NT2/D1 (cell line): Measurements from ENCODE around the gene GRIK1.

ENCODE experiments used
- DNase-seq: peaks from one replicate; pipeline ENCODE4 v3.0.0-alpha.2; 2011; ENCODE audit warnings: low read depth, low spot score
- H3K27me3 ChIP-seq: 2 replicates; pipeline ENCODE4 v1.6.0; 2011; ENCODE audit warnings: mild to moderate bottlenecking; ENCODE audit not compliant: insufficient read length, insufficient read depth
- H3K36me3 ChIP-seq: 2 replicates; pipeline ENCODE4 v1.6.1; 2011; ENCODE audit warnings: mild to moderate bottlenecking, low read length, mixed read lengths; ENCODE audit not compliant: insufficient read depth, insufficient read length
- H3K4me1 ChIP-seq: 2 replicates; pipeline ENCODE4 v1.5.1; 2011; ENCODE audit not compliant: insufficient read depth, insufficient read length
- H3K4me3 ChIP-seq: 2 replicates; pipeline ENCODE4 v1.5.1; 2011; ENCODE audit warnings: low read depth; ENCODE audit not compliant: insufficient read length
- H3K9ac ChIP-seq: 2 replicates; pipeline ENCODE4 v1.6.0; 2011; ENCODE audit warnings: low read depth; ENCODE audit not compliant: insufficient read length
- H3K9me3 ChIP-seq: 2 replicates; pipeline ENCODE4 v1.5.1; 2011; ENCODE audit warnings: mild to moderate bottlenecking, low read length; ENCODE audit not compliant: insufficient read depth
- SUZ12 ChIP-seq: IDR thresholded peaks from 2 replicates; pipeline ENCODE4 v1.6.1; 2011; ENCODE audit not compliant: insufficient read length, insufficient read depth; ENCODE audit errors: extremely low read depth
- YY1 ChIP-seq: IDR thresholded peaks from 2 replicates; pipeline ENCODE4 v1.6.1; 2011; ENCODE audit not compliant: insufficient read length, insufficient read depth
- ZNF274 ChIP-seq: IDR thresholded peaks from 2 replicates; pipeline ENCODE4 v1.6.1; 2011; ENCODE audit warnings: mild to moderate bottlenecking, low read depth, low read length

GRIK1 gene

GRCh38 chr21:29504751-29505321 is 435.0 kb downstream of the GRIK1 start:
- Histone ChIP-seq H3K9ac (no peak overlapping the region), H3K4me1 (no peaks in the 10 kb centered on the region), H3K9me3 (0 out of 2 replicates have a peak, but pooled peaks cover under 1% of the 10 kb centered on the region), H3K36me3 (no peaks in the 10 kb centered on the region), H3K4me3 (no peak overlapping the region), H3K27me3 (no peaks in the 10 kb centered on the region)
- no peak for DNase-seq
- TF ChIP-seq YY1 (no peak), SUZ12 (no peak), ZNF274 (no peak)

DNA sequence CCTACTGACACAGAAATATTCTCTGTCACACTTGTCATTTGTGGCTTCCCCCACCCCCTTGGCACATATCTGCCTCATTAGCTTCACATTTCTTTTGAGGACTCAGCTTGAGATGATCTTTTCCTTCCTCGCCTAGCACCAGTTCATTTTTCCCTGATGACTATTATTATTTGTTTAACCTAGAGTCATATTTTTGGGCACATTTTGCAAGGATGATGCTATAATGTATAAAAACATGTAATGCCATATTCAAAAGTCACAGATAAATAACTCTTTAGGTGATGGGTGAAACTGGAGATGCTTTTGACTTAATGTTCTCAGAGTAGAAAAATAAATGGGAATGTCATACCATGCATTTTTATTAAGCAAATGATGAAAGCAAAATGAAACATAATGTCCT is 438.3 kb downstream of the GRIK1 start:
- TF ChIP-seq YY1 (no peak), SUZ12 (no peak), ZNF274 (no peak)
- H3K4me3 ChIP-seq: no peak overlapping the region
- H3K27me3 ChIP-seq: no peaks in the 10 kb centered on the region
- H3K4me1 ChIP-seq: no peaks in the 10 kb centered on the region
- no peak overlapping the region for H3K9ac ChIP-seq
- H3K9me3 ChIP-seq: peaks cover 10% of the 10 kb centered on the region; the same call in 1 of the 2 replicates
- no peak for DNase-seq
- no peaks in the 10 kb centered on the region for H3K36me3 ChIP-seq

DNA sequence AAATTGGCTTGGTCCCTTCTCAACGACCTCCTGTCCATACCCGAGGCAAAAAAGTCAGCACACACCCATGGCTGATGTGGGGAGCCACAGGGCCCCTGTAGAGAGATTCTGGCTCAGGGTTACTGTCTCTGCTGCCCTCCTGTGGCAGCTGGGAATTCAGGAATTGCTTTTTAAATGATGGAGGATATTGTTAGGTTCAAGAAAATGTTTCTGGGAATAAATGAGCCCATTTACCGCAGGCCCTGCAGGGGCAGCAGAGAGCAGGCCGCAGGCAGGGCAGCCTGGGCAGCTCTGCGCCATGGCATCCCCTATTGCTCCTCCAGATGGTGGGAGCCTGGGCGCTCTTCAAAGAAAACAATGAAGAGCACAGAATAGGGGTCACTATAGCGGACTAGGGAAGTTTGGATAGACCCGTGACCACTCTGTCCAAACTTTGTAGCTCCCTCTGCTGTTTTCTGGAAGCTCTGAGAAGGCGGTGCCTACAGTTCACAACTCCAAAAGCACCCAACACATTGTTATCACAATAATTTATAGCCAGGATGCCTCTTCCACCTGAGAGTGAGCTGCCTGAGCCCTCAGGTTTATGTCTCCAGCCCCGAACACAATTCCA is 440.0 kb downstream of the GRIK1 start:
- Histone ChIP-seq H3K9ac (no peak overlapping the region), H3K36me3 (no peaks in the 10 kb centered on the region), H3K27me3 (no peaks in the 10 kb centered on the region), H3K9me3 (peaks cover 10% of the 10 kb centered on the region; the same call in 1 of the 2 replicates), H3K4me1 (no peaks in the 10 kb centered on the region), H3K4me3 (no peak overlapping the region)
- DNase-seq: peak; percentile 42
- TF ChIP-seq YY1: no peak
- no peak for TF ChIP-seq ZNF274
- TF ChIP-seq SUZ12: no peak

DNA sequence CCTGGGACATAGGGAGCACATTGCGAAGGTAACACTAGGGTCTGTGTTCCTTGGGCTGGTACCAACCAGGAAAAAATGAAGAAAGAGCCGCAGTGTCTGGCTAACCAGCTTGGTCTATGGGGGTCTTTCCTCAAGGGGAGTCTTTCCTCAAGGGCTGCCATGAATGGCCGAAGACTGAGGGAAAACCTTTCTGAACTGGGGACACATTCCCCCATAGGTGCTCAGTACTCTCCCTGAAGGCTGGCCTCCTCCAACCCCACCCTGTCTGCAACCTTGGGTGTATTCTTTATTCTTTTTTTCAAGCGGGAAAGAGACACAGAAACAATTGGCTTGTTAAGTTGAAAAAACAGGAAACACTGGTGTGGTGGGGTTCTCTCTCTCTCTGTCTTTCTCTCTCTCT is 440.6 kb downstream of the GRIK1 start:
- Histone ChIP-seq H3K4me1 (no peaks in the 10 kb centered on the region), H3K9ac (no peak overlapping the region), H3K9me3 (peaks cover 10% of the 10 kb centered on the region; the same call in 1 of the 2 replicates), H3K36me3 (no peaks in the 10 kb centered on the region), H3K27me3 (no peaks in the 10 kb centered on the region), H3K4me3 (no peak overlapping the region)
- no peak for TF ChIP-seq SUZ12
- TF ChIP-seq YY1: no peak
- no peak for TF ChIP-seq ZNF274
- no peak for DNase-seq

DNA sequence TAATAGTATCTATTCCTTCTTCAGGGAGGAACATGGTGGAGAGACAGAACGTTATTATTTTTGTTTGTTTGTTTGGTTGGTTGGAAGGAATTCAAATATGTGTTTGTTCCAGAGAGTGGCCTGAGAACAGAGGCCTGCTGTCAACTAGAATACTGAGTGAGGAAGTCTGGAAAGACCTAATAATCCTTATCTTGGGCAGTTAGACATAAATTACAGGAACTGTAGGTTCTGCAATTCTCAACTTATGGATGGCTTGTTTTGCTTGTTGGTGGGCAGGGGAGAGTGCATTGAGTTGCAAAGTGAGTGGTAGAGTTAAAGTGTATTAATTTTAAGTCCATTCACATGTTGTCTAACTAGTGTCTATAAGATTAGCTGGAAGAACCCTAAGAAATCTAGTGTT is 443.5 kb downstream of the GRIK1 start:
- Histone ChIP-seq H3K27me3 (no peaks in the 10 kb centered on the region), H3K36me3 (no peaks in the 10 kb centered on the region), H3K9me3 (peaks cover 10% of the 10 kb centered on the region; the same call in 1 of the 2 replicates), H3K9ac (no peak overlapping the region), H3K4me3 (no peak overlapping the region), H3K4me1 (no peaks in the 10 kb centered on the region)
- TF ChIP-seq YY1 (no peak), SUZ12 (no peak), ZNF274 (no peak)
- no peak for DNase-seq

GRCh38 chr21:29490016-29490415 is 449.8 kb downstream of the GRIK1 start:
- no peaks in the 10 kb centered on the region for H3K36me3 ChIP-seq
- no peaks in the 10 kb centered on the region for H3K4me1 ChIP-seq
- TF ChIP-seq SUZ12 (no peak), ZNF274 (no peak), YY1 (no peak)
- no peak overlapping the region for H3K9ac ChIP-seq
- no peak for DNase-seq
- no peak overlapping the region for H3K4me3 ChIP-seq
- no peaks in the 10 kb centered on the region for H3K9me3 ChIP-seq
- H3K27me3 ChIP-seq: no peaks in the 10 kb centered on the region

DNA sequence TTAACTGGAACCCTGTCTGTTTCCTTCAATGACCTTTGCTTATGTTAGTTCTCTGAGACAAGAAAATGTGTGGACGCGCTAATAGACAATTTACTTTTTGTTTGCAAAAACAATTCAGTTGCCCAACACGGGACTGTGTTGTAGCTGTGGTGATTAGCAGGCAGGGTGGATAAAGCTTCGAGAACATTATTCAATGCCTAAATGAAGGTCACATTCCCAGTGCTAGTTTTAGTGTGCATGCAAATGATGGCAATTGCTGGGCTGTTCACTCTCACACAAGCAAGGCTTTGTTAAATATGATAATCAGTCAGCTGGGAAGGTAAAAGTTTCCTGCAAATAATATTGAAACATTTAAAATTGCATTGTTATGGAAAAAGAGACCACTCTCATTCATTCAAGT is 452.6 kb downstream of the GRIK1 start:
- no peaks in the 10 kb centered on the region for H3K4me1 ChIP-seq
- H3K36me3 ChIP-seq: no peaks in the 10 kb centered on the region
- TF ChIP-seq SUZ12 (no peak), ZNF274 (no peak), YY1 (no peak)

More for the DNA sequence above, 452.6 kb downstream of the GRIK1 start:
- Histone ChIP-seq H3K9me3 (peaks cover 9% of the 10 kb centered on the region; the same call in 1 of the 2 replicates), H3K4me3 (no peak overlapping the region), H3K9ac (no peak overlapping the region), H3K27me3 (no peaks in the 10 kb centered on the region)
- DNase-seq: no peak
